IMR-90 (cell line): Measurements from ENCODE around the gene DNAJC5. TPM values are rescaled to one million over a fixed set of nuclear protein-coding genes. Genes with fewer than 3 reads are reported as not detected.
A peak's percentile ranks its signal among the peaks of the same experiment; 100 is the strongest.

Source experiments
- ATAC-seq: fragments of 200-7000 bp; cut with Tn5 transposase; 2 replicates; pipeline ENCODE4 v1.9.1; 2020; ENCODE audit warnings: low read depth, mild to moderate bottlenecking, moderate library complexity
- BruUV-seq: library from RNA; stranded (reverse); fragments of 400-500 nt; replicated peaks from 2 replicates; lab custom pipeline; 2021; lab: Mats Ljungman, UMichigan
- CTCF ChIA-PET: fragments of 300-600 bp; formaldehyde crosslinking; extraction: SDS; loops from one replicate; lab custom pipeline; 2021; ENCODE audit warnings: antibody characterized with exemption; lab: Yijun Ruan, JAX
- POLR2A ChIA-PET: fragments of 300-600 bp; sonication (Branson Sonifier 250); formaldehyde crosslinking; loops from one replicate; lab custom pipeline; 2022; ENCODE audit warnings: antibody characterized with exemption; ENCODE audit not compliant: unreplicated experiment; lab: Charles Lee
- DNase-seq: peaks from one replicate; pipeline ENCODE4 v3.0.0; 2013
- H2AFZ ChIP-seq: replicated peaks from 2 replicates; pipeline ENCODE3; 2013; ENCODE audit warnings: low read length, mild to moderate bottlenecking; ENCODE audit not compliant: poor library complexity
- H2AK5ac ChIP-seq: 2 replicates; pipeline ENCODE4 v1.6.1; 2013; ENCODE audit warnings: low read depth, low read length, inconsistent platforms
- H2AK9ac ChIP-seq: replicated peaks from 2 replicates; pipeline ENCODE3; 2013; ENCODE audit warnings: mild to moderate bottlenecking, low read depth, low read length, moderate library complexity; ENCODE audit not compliant: poor library complexity
- H2BK120ac ChIP-seq: 2 replicates; pipeline ENCODE4 v1.6.1; 2013; ENCODE audit warnings: low read depth, low read length, inconsistent platforms
- H2BK15ac ChIP-seq: 3 replicates; pipeline ENCODE4 v1.6.1; 2013; ENCODE audit warnings: low read depth, low read length, inconsistent platforms
- H2BK20ac ChIP-seq: 2 replicates; pipeline ENCODE4 v1.6.1; 2013; ENCODE audit warnings: low read depth, mild to moderate bottlenecking, inconsistent platforms, low read length, moderate library complexity
- H2BK5ac ChIP-seq: 2 replicates; pipeline ENCODE4 v1.6.1; 2013; ENCODE audit warnings: mild to moderate bottlenecking, low read depth, low read length, inconsistent platforms; ENCODE audit not compliant: poor library complexity, severe bottlenecking
- H3K14ac ChIP-seq: replicated peaks from 2 replicates; pipeline ENCODE4 v1.6.1; 2013; ENCODE audit warnings: low read depth, low read length, inconsistent platforms
- H3K18ac ChIP-seq: 2 replicates; pipeline ENCODE4 v1.6.1; 2013; ENCODE audit warnings: low read depth, low read length, control low read depth
- H3K23ac ChIP-seq: 2 replicates; pipeline ENCODE4 v1.6.1; 2013; ENCODE audit warnings: low read depth, low read length, inconsistent platforms
- H3K27ac ChIP-seq: 2 replicates; pipeline ENCODE4 v1.5.1; 2013; ENCODE audit warnings: mild to moderate bottlenecking, control low read depth, low read length; ENCODE audit not compliant: insufficient read depth
- H3K27me3 ChIP-seq: 2 replicates; pipeline ENCODE4 v1.6.1; 2013; ENCODE audit warnings: low read length; ENCODE audit not compliant: control insufficient read depth, insufficient read depth
- H3K36me3 ChIP-seq: 2 replicates; pipeline ENCODE4 v1.6.1; 2013; ENCODE audit warnings: low read length, mixed read lengths; ENCODE audit not compliant: control insufficient read depth, insufficient read depth
- H3K4ac ChIP-seq: 2 replicates; pipeline ENCODE4 v1.6.1; 2013; ENCODE audit warnings: low read depth, low read length, inconsistent platforms
- H3K4me1 ChIP-seq: 2 replicates; pipeline ENCODE4 v1.6.1; 2013; ENCODE audit warnings: low read length, mixed read lengths; ENCODE audit not compliant: control insufficient read depth, insufficient read depth
- H3K4me2 ChIP-seq: 2 replicates; pipeline ENCODE4 v1.6.1; 2013; ENCODE audit warnings: low read depth, mild to moderate bottlenecking, control low read depth, low read length, moderate library complexity
- H3K4me3 ChIP-seq: 2 replicates; pipeline ENCODE4 v1.5.1; 2013; ENCODE audit warnings: low read depth, mild to moderate bottlenecking, control low read depth, low read length, moderate library complexity; ENCODE audit not compliant: insufficient read depth
- H3K56ac ChIP-seq: 2 replicates; pipeline ENCODE4 v1.6.1; 2013; ENCODE audit warnings: low read length, inconsistent platforms; ENCODE audit not compliant: insufficient read depth; ENCODE audit errors: extremely low read depth
- H3K79me1 ChIP-seq, 2 experiments: 2 replicates each; pipeline ENCODE4 v1.6.1; 2013; ENCODE audit warnings: low read length in 2 of 2, inconsistent platforms in 1 of 2, low read depth in 1 of 2
- H3K9ac ChIP-seq: 2 replicates; pipeline ENCODE4 v1.6.1; 2013; ENCODE audit warnings: low read depth, low read length, control low read depth
- H3K9me1 ChIP-seq: 2 replicates; pipeline ENCODE4 v1.6.1; 2013; ENCODE audit warnings: low read length, inconsistent platforms; ENCODE audit not compliant: insufficient read depth
- H3K9me3 ChIP-seq: 2 replicates; pipeline ENCODE4 v1.6.1; 2013; ENCODE audit warnings: low read length; ENCODE audit not compliant: control insufficient read depth, insufficient read depth
- H4K20me1 ChIP-seq: 2 replicates; pipeline ENCODE4 v1.6.1; 2013; ENCODE audit warnings: low read length, inconsistent platforms; ENCODE audit not compliant: insufficient read depth
- H4K5ac ChIP-seq: 2 replicates; pipeline ENCODE4 v1.6.1; 2013; ENCODE audit warnings: mild to moderate bottlenecking, low read depth, low read length, control low read depth
- H4K8ac ChIP-seq, 2 experiments: 2 replicates each; pipeline ENCODE4 v1.6.1; 2013; ENCODE audit warnings: low read depth in 2 of 2, low read length in 2 of 2, control low read depth in 1 of 2, inconsistent platforms in 1 of 2
- H4K91ac ChIP-seq: 2 replicates; pipeline ENCODE4 v1.6.1; 2013; ENCODE audit warnings: low read depth, low read length, inconsistent platforms; ENCODE audit not compliant: insufficient read depth
- CTCF ChIP-seq: conservative IDR thresholded peaks from 2 replicates; pipeline ENCODE4 v1.5.1; 2012; ENCODE audit warnings: mild to moderate bottlenecking, low read depth, low read length, improper control_type of control experiment
- ELK1 ChIP-seq: fragments of 150-350 bp; IDR thresholded peaks from 2 replicates; pipeline ENCODE4 v1.6.1; 2016; ENCODE audit warnings: low read depth, mild to moderate bottlenecking, low read length, moderate library complexity, borderline replicate concordance
- RAD21 ChIP-seq: IDR thresholded peaks from 2 replicates; pipeline ENCODE4 v1.6.1; 2012; ENCODE audit warnings: low read length, improper control_type of control experiment
- WGBS, 2 experiments: methylation state at CpG; one replicate each; pipeline versions ENCODE4 v1.1.5 to v1.1.7; 2013; ENCODE audit warnings: missing lambda C conversion rate in 2 of 2; ENCODE audit not compliant: insufficient read length in 1 of 2; ENCODE audit errors: extremely low coverage in 2 of 2; 5-methylcytosine and 5-hydroxymethylcytosine counted together
- dilution Hi-C: fragments of 300-500 bp; cut with HindIII; formaldehyde crosslinking; loops from one replicate; pipeline ENCODE4 v1.14.3; 2018; ENCODE audit warnings: low sequenced_read_pairs; ENCODE audit not compliant: unreplicated experiment
- in situ Hi-C: fragments of 300-500 bp; cut with MboI; formaldehyde crosslinking; loops from 3 replicates; pipeline ENCODE4 v1.14.3; 2019; ENCODE audit warnings: low sequenced_read_pairs, inconsistent platforms, mixed read lengths
- intact Hi-C: fragments of 100-400 bp; cut with micrococcal nuclease; formaldehyde crosslinking; loops from 2 replicates; pipeline ENCODE4 v1.10.0; 2022
- polyA plus RNA-seq, 3 experiments: library from polyadenylated mRNA; depleted of rRNA; stranded (reverse); fragments of >200 nt; gene quantifications; 2 replicates each; pipeline ENCODE4 v1.2.3, GENCODE V29; 2012; ENCODE audit warnings: low replicate concordance in 1 of 3
- total RNA-seq: library from RNA; depleted of rRNA; stranded (reverse); fragments of >200 nt; gene quantifications from 2 replicates; pipeline ENCODE4 v1.2.3, GENCODE V29; 2012

DNAJC5 gene
- total and polyA plus RNA-seq, 2 of the 4 experiments (the other 2 are of a cell fraction) = 35.6 to 45.2 TPM

- Histone ChIP-seq H4K91ac (no peak overlapping the region), H3K4ac (no peak overlapping the region), H2BK15ac (no peak overlapping the region), H4K20me1 (peaks cover 86% of the 10 kb centered on the region), H3K27me3 (no peaks in the 10 kb centered on the region), H3K23ac (no peak overlapping the region), H3K56ac (no peak overlapping the region), H4K5ac (no peak overlapping the region), H3K9me1 (peaks cover 34% of the 10 kb centered on the region), H2AK9ac (no peak overlapping the region), H2AFZ (no peak overlapping the region), H3K4me3 (no peak overlapping the region), H3K14ac (no peak overlapping the region), H3K18ac (no peak overlapping the region), H3K36me3 (peaks cover 5% of the 10 kb centered on the region; the same call in 1 of the 2 replicates), H4K8ac (no peak overlapping the region), H3K4me2 (no peak overlapping the region; the same call in 1 of the 2 replicates), H2BK20ac (no peak overlapping the region), H3K79me1 (peaks cover 14 to 82% of the 10 kb centered on the region in 2 experiments; a peak in 3 of 4 replicates), H3K27ac (no peak overlapping the region), H3K9me3 (no peaks in the 10 kb centered on the region), H2BK5ac (no peak overlapping the region), H2BK120ac (no peak overlapping the region), H3K9ac (no peak overlapping the region), H2AK5ac (0 out of 2 replicates have a peak overlapping the region, but pooled peaks have one; percentile 8), H3K4me1 (peaks cover 42% of the 10 kb centered on the region)
- in situ Hi-C loops = no loop called here
- intact Hi-C loops = no loop called here
- ATAC-seq = no peak
- POLR2A ChIA-PET = no interaction called here
- no peak for DNase-seq
- BruUV-seq = no TSS peak
- 66% methylated on average over 8 of the region's 20 CpGs; no CpG with 5 or more reads in 1 of the 2 experiments for WGBS, 2 experiments
- dilution Hi-C loops = no loop called here
- TF ChIP-seq CTCF (no peak), ELK1 (no peak), RAD21 (no peak)
- CTCF ChIA-PET = no interaction called here
Measured at GRCh38 chr20:63950701-63951397, 55.9 kb downstream of the DNAJC5 start.
